Testis (tissue), 3 donors: ENCODE data around the gene PSD4. TPM values are rescaled to one million over a fixed set of nuclear protein-coding genes. Genes with fewer than 3 reads are reported as not detected.

Source experiments
- DNase-seq: peaks from one replicate; pipeline ENCODE4 v3.0.0-alpha.2; 2019
- H3K27ac ChIP-seq, 2 donors: fragments of 200-600 bp; sonication (generic); one replicate each; pipeline ENCODE4 v1.5.1; 2019
- H3K27me3 ChIP-seq: fragments of 200-600 bp; sonication (generic); one replicate; pipeline ENCODE4 v1.5.1; 2019
- H3K36me3 ChIP-seq: fragments of 200-600 bp; sonication (generic); one replicate; pipeline ENCODE4 v1.5.1; 2017; ENCODE audit warnings: low read depth; ENCODE audit errors: missing control alignments
- H3K4me1 ChIP-seq: fragments of 200-600 bp; sonication (generic); one replicate; pipeline ENCODE4 v1.5.1; 2019
- H3K4me3 ChIP-seq, 2 donors: fragments of 200-600 bp; sonication (generic); one replicate each; pipeline ENCODE4 v1.5.1; 2017 to 2019
- H3K9me3 ChIP-seq: fragments of 200-600 bp; sonication (generic); one replicate; pipeline ENCODE4 v1.5.1; 2017
- CTCF ChIP-seq, 3 experiments: fragments of 450-650 bp in 2 of 3; fragments of 200-600 bp in 1 of 3; sonication (generic) in 1 of 3; IDR thresholded peaks; one replicate each; pipeline ENCODE4 v1.5.1; 2016 to 2019; ENCODE audit warnings: antibody characterized with exemption in 3 of 3, mild to moderate bottlenecking in 2 of 3, moderate library complexity in 1 of 3
- POLR2A ChIP-seq: fragments of 450-650 bp; IDR thresholded peaks from one replicate; pipeline ENCODE4 v1.6.1; 2017; ENCODE audit warnings: antibody characterized with exemption, mild to moderate bottlenecking, moderate library complexity
- WGBS, 2 donors: methylation state at CpG; one replicate each; pipeline ENCODE4 v1.1.5; 2018; 5-methylcytosine and 5-hydroxymethylcytosine counted together
- intact Hi-C: fragments of 100-400 bp; cut with DNase I; formaldehyde crosslinking; loops from one replicate; pipeline ENCODE4 v1.15.1; 2023; ENCODE audit warnings: low total_unique reads
- polyA plus RNA-seq: library from polyadenylated mRNA; stranded (reverse); fragments of 350-450 nt; fragmentation: Illumina TruSeq; extraction: RNeasy Lipid Tissue Mini Kit (QIAGEN cat#74804); gene quantifications from one replicate; pipeline ENCODE4 v1.2.3, GENCODE V29; 2014; ENCODE audit warnings: low read depth, low replicate concordance; ENCODE audit not compliant: insufficient read depth
- total RNA-seq, 2 donors: library from RNA; depleted of rRNA; stranded (reverse); fragments of >200 nt; gene quantifications; one replicate each; pipeline ENCODE4 v1.2.3, GENCODE V29; 2016

The PSD4 gene
- total and polyA plus RNA-seq, 3 donors from 2014 or later, result 18.7 to 35.9 (median 22.8) TPM

DNA sequence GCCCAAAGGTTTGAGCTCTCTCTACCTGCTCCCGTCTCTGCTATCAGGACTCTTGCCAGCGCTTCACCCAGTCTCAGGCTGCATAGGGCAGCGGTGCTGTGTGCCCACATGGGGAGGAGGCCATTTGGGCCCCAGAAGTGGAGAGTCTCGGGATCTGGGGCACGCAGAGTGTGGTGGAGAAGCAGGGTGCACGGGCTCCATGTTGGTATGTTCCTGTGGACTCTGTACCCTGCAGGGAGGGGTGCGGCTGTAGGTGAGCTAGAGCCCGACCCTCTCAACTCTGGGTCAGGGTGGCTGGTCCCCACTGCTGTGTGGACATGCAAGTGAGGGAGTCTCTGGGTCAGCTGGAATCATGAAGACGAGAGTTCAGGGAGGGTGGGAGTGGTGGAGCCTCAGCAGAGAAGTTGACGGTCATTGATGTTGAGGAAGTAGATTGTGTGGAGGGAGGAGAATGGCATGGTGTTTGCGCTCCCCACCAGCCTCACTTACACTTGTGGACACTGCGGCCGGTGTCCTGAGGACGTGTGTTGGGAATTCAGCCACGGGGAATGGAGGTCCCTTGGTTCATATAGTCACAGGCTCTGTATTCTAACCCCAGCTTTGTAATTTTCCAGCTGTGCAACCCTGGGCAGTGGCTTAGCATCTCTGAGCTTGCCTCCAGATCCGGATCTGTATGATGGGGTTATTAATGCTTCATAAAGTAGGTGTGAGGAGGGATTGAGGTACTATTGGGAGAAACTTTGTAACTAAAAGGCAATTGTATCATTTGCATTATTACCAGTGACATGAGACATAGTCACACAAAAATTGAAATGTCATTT lies 840 bp upstream of the PSD4 start:
- intact Hi-C loops, result no loop called here
- H3K4me3 ChIP-seq, result no peak overlapping the region
- H3K4me1 ChIP-seq, result no peaks in the 10 kb centered on the region
- TF ChIP-seq POLR2A (no peak), CTCF (IDR thresholded peaks at IDR 0.05) (no peak)
- H3K9me3 ChIP-seq, result no peaks in the 10 kb centered on the region
- no peaks in the 10 kb centered on the region for H3K27me3 ChIP-seq
- H3K27ac ChIP-seq, result no peak overlapping the region
- no peaks in the 10 kb centered on the region for H3K36me3 ChIP-seq
- WGBS, 2 donors, result 89 to 94% methylated on average over 13 to 16 of the region's 16 CpGs
- no peak for DNase-seq

GRCh38 chr2:113174376-113174750 lies 592 bp downstream of the PSD4 start:
- Histone ChIP-seq H3K27ac (no peak overlapping the region), H3K9me3 (no peaks in the 10 kb centered on the region), H3K4me3 (no peak overlapping the region), H3K27me3 (no peaks in the 10 kb centered on the region), H3K4me1 (no peaks in the 10 kb centered on the region), H3K36me3 (no peaks in the 10 kb centered on the region)
- WGBS, 2 donors, result 87 to 100% methylated on average over 2 to 3 of the region's 3 CpGs
- no peak for TF ChIP-seq CTCF (IDR thresholded peaks at IDR 0.05)
- no peak for TF ChIP-seq POLR2A
- intact Hi-C loops, result no loop called here
- DNase-seq, result no peak

- Histone ChIP-seq H3K36me3 (no peaks in the 10 kb centered on the region), H3K27ac (no peak overlapping the region), H3K27me3 (no peaks in the 10 kb centered on the region), H3K4me3 (no peak overlapping the region), H3K9me3 (no peaks in the 10 kb centered on the region), H3K4me1 (peaks cover under 1% of the 10 kb centered on the region)
- WGBS, 2 donors, result 70 to 75% methylated on average over 8 of the region's 8 CpGs
- TF ChIP-seq POLR2A, result no peak
- TF ChIP-seq CTCF (IDR thresholded peaks at IDR 0.05), result no peak
- DNase-seq, result no peak
- intact Hi-C loops, result no loop called here
Observed at GRCh38 chr2:113175042-113175628, 1.4 kb downstream of the PSD4 start.

- H3K27ac ChIP-seq, result no peak overlapping the region
Observed at GRCh38 chr2:113175736-113176695, 2.2 kb downstream of the PSD4 start.

More at GRCh38 chr2:113175736-113176695, 2.2 kb downstream of the PSD4 start:
- TF ChIP-seq POLR2A, result no peak
- no peak for TF ChIP-seq CTCF (IDR thresholded peaks at IDR 0.05)
- Histone ChIP-seq H3K9me3 (no peaks in the 10 kb centered on the region), H3K27me3 (no peaks in the 10 kb centered on the region), H3K36me3 (no peaks in the 10 kb centered on the region), H3K4me3 (no peak overlapping the region), H3K4me1 (peaks cover 9% of the 10 kb centered on the region)
- no peak for DNase-seq
- 70 to 72% methylated on average over 10 to 11 of the region's 11 CpGs for WGBS, 2 donors
- intact Hi-C loops, result no loop called here
